WTC11 (cell line): Measurements from ENCODE around the gene MXRA8. TPM values are rescaled to one million over a fixed set of nuclear protein-coding genes. Genes with fewer than 3 reads are reported as not detected.

ENCODE experiments used
- ATAC-seq: fragments of 200-7000 bp; cut with Tn5 transposase; 2 replicates; pipeline ENCODE4 v1.10.0; 2021; ENCODE audit warnings: mild to moderate bottlenecking, moderate library complexity
- CTCF ChIA-PET: fragments of 300-600 bp; sonication (Branson Sonifier 250); formaldehyde crosslinking; loops from one replicate; lab custom pipeline; 2021; ENCODE audit warnings: antibody characterized with exemption; lab: Charles Lee
- POLR2A ChIA-PET: fragments of 350-600 bp; sonication (Branson Sonifier 250); formaldehyde crosslinking; loops from one replicate; lab custom pipeline; 2021; ENCODE audit warnings: antibody characterized with exemption; lab: Charles Lee
- DNase-seq: peaks from one replicate; pipeline ENCODE4 v3.0.0; 2021; ENCODE audit warnings: low spot score
- H3K27ac Mint-ChIP-seq: 2 replicates; pipeline ENCODE4 v1.8.0; 2021; ENCODE audit warnings: mixed read lengths
- H3K27me3 Mint-ChIP-seq: 2 replicates; pipeline ENCODE4 v1.8.0; 2021; ENCODE audit warnings: low read depth, mild to moderate bottlenecking, moderate library complexity, mixed read lengths
- H3K36me3 Mint-ChIP-seq: 2 replicates; pipeline ENCODE4 v1.8.0; 2021; ENCODE audit warnings: mixed read lengths
- H3K4me1 Mint-ChIP-seq: 2 replicates; pipeline ENCODE4 v1.8.0; 2022; ENCODE audit warnings: mixed read lengths
- H3K4me3 Mint-ChIP-seq: 2 replicates; pipeline ENCODE4 v1.8.0; 2021; ENCODE audit warnings: mild to moderate bottlenecking, moderate library complexity, mixed read lengths
- H3K9me3 Mint-ChIP-seq: 2 replicates; pipeline ENCODE4 v1.8.0; 2021; ENCODE audit warnings: mixed read lengths
- AR ChIP-seq: fragments of 250-450 bp; sonication (Bioruptor Pico); IDR thresholded peaks from 2 replicates; pipeline ENCODE4 v1.9.0; 2021; ENCODE audit warnings: mild to moderate bottlenecking
- ATF1 ChIP-seq: sonication (generic); formaldehyde crosslinking; IDR thresholded peaks from 2 replicates; pipeline ENCODE4 v1.8.1; 2023; ENCODE audit warnings: mild to moderate bottlenecking, moderate library complexity, missing genetic modification reagents
- E2F4 ChIP-seq: sonication (generic); formaldehyde crosslinking; IDR thresholded peaks from 2 replicates; pipeline ENCODE4 v1.8.1; 2022; ENCODE audit warnings: low read depth, mild to moderate bottlenecking, moderate library complexity, missing genetic modification reagents, borderline replicate concordance
- ESRRA ChIP-seq: sonication (generic); formaldehyde crosslinking; IDR thresholded peaks from 2 replicates; pipeline ENCODE4 v1.8.1; 2022; ENCODE audit warnings: mild to moderate bottlenecking, missing genetic modification reagents, borderline replicate concordance
- MLX ChIP-seq: sonication (generic); formaldehyde crosslinking; IDR thresholded peaks from 2 replicates; pipeline ENCODE4 v1.8.1; 2023; ENCODE audit warnings: mild to moderate bottlenecking, missing genetic modification reagents, moderate library complexity
- NR1H2 ChIP-seq: sonication (generic); formaldehyde crosslinking; IDR thresholded peaks from 2 replicates; pipeline ENCODE4 v1.9.0; 2021; ENCODE audit warnings: mild to moderate bottlenecking, moderate library complexity, missing genetic modification reagents
- USF1 ChIP-seq: sonication (generic); formaldehyde crosslinking; IDR thresholded peaks from 2 replicates; pipeline ENCODE4 v1.8.0; 2022; ENCODE audit warnings: mild to moderate bottlenecking, missing genetic modification reagents
- ZMAT4 ChIP-seq: fragments of 250-450 bp; sonication (Bioruptor Pico); IDR thresholded peaks from 2 replicates; pipeline ENCODE4 v1.9.0; 2021; ENCODE audit warnings: mild to moderate bottlenecking
- ZNF138 ChIP-seq: sonication (generic); formaldehyde crosslinking; conservative IDR thresholded peaks from 2 replicates; pipeline ENCODE4 v1.8.1; 2022; ENCODE audit warnings: mild to moderate bottlenecking, moderate library complexity, missing genetic modification reagents
- ZNF219 ChIP-seq: sonication (generic); formaldehyde crosslinking; IDR thresholded peaks from 2 replicates; pipeline ENCODE4 v1.8.0; 2023; ENCODE audit warnings: missing genetic modification reagents, mild to moderate bottlenecking, borderline replicate concordance
- ZNF416 ChIP-seq: fragments of 250-450 bp; sonication (Bioruptor Pico); IDR thresholded peaks from 2 replicates; pipeline ENCODE4 v1.9.0; 2021; ENCODE audit warnings: mild to moderate bottlenecking, inconsistent platforms
- ZNF532 ChIP-seq: fragments of 250-450 bp; sonication (Bioruptor Pico); IDR thresholded peaks from 2 replicates; pipeline ENCODE4 v1.9.0; 2021; ENCODE audit warnings: mild to moderate bottlenecking, borderline replicate concordance
- total RNA-seq: library from RNA; stranded (reverse); gene quantifications from 3 replicates; pipeline ENCODE4 v1.2.3, GENCODE V29; 2021

The MXRA8 gene
- total RNA-seq, 1 experiment from 2014 or later, result 6.7 TPM

- TF ChIP-seq ZNF532 (CRISPR knock-in tag) (no peak), NR1H2 (CRISPR knock-in tag) (no peak), ATF1 (CRISPR knock-in tag) (no peak), MLX (CRISPR knock-in tag) (no peak), ESRRA (CRISPR knock-in tag) (no peak), ZMAT4 (CRISPR knock-in tag) (no peak), USF1 (peak; percentile 72), ZNF138 (no peak), ZNF416 (CRISPR knock-in tag) (no peak), ZNF219 (no peak)
- TF ChIP-seq, all 79 proteins: peak for 4
These were observed 42.9 kb downstream of the MXRA8 start (continued) for GRCh38 chr1:1315435-1315954.

GRCh38 chr1:1314678-1315335 lies 43.5 kb downstream of the MXRA8 start:
- no peak overlapping the region for H3K4me3 Mint-ChIP-seq
- peaks cover 24% of the 10 kb centered on the region for H3K36me3 Mint-ChIP-seq
- DNase-seq, result no peak
- peaks cover 15% of the 10 kb centered on the region for H3K4me1 Mint-ChIP-seq
- no peak for TF ChIP-seq AR (CRISPR knock-in tag)
- no peak for TF ChIP-seq E2F4
- H3K27ac Mint-ChIP-seq, result peak overlapping the region; percentile 85
- no peaks in the 10 kb centered on the region for H3K9me3 Mint-ChIP-seq
- ChIA-PET POLR2A (interaction anchor here (0.6 to 1.3 kb wide), 3 partner anchors 11 to 39 kb away, joined by 3 to 7 read pairs (median 5); no protein-coding TSS in a partner anchor), CTCF (interaction anchor here (0.8 to 3.0 kb wide), 7 partner anchors 13 to 55 kb away, joined by 3 to 10 read pairs (median 5); no protein-coding TSS in a partner anchor)
- no peak for ATAC-seq
- H3K27me3 Mint-ChIP-seq, result no peaks in the 10 kb centered on the region
